Activated gamma-delta T cell treated with Interleukin-2 at 50 U/mL for 16 hours (primary cell): Measurements from ENCODE around the gene RAB7A.
A peak's percentile ranks its signal among the peaks of the same experiment; 100 is the strongest.

ENCODE experiments used
- DNase-seq: peaks from one replicate; pipeline ENCODE4 v3.0.0-alpha.2; 2020

RAB7A gene

GRCh38 chr3:128794770-128795649, 69.0 kb downstream of the RAB7A start:
- peak; percentile 66 for DNase-seq

- no peak for DNase-seq
Measured at GRCh38 chr3:128799653-128800052, 73.7 kb downstream of the RAB7A start.

GRCh38 chr3:128800241-128801187, 74.5 kb downstream of the RAB7A start:
- DNase-seq, result no peak

GRCh38 chr3:128801779-128802380, 75.9 kb downstream of the RAB7A start:
- DNase-seq, result no peak

- DNase-seq, result no peak
Measured at GRCh38 chr3:128803307-128803706, 77.3 kb downstream of the RAB7A start.

GRCh38 chr3:128804017-128804810, 78.2 kb downstream of the RAB7A start:
- DNase-seq, result peak; percentile 46

GRCh38 chr3:128804811-128805155, 78.8 kb downstream of the RAB7A start:
- no peak for DNase-seq

GRCh38 chr3:128805772-128806171, 79.8 kb downstream of the RAB7A start:
- no peak for DNase-seq

- no peak for DNase-seq
Measured at GRCh38 chr3:128806588-128806987, 80.6 kb downstream of the RAB7A start.

- DNase-seq, result no peak
Measured at GRCh38 chr3:128807186-128807830, 81.3 kb downstream of the RAB7A start.

GRCh38 chr3:128808672-128809071, 82.7 kb downstream of the RAB7A start:
- no peak for DNase-seq

GRCh38 chr3:128813097-128813496, 87.1 kb downstream of the RAB7A start:
- no peak for DNase-seq

GRCh38 chr3:128814060-128814459, 88.1 kb downstream of the RAB7A start:
- DNase-seq, result no peak

- DNase-seq, result no peak
Measured at GRCh38 chr3:128814519-128815317, 88.7 kb downstream of the RAB7A start.

- no peak for DNase-seq
Measured at GRCh38 chr3:128815318-128816064, 89.5 kb downstream of the RAB7A start.

GRCh38 chr3:128818186-128818787, 92.3 kb downstream of the RAB7A start:
- no peak for DNase-seq

- no peak for DNase-seq
Measured at GRCh38 chr3:128820252-128820839, 94.4 kb downstream of the RAB7A start.

- DNase-seq, result no peak
Measured at GRCh38 chr3:128823008-128823407, 97.0 kb downstream of the RAB7A start.

- DNase-seq, result no peak
Measured at GRCh38 chr3:128823631-128824030, 97.6 kb downstream of the RAB7A start.
